HG03039 (cell line): ENCODE measurements around the gene FCGR2B.
"Not testable (repeated sequence)": the region's sequence is repeated elsewhere in the genome, so short reads cannot be mapped to it uniquely, and the experiment has no call there.

Experiments
- ATAC-seq: cut with Tn5 transposase; IDR thresholded peaks from one replicate; pipeline ENCODE4 v1.9.1; 2021; ENCODE audit warnings: mild to moderate bottlenecking, moderate library complexity; ENCODE audit not compliant: unreplicated experiment

FCGR2B gene

GRCh38 chr1:161662684-161663339 is at the start of gene FCGR2B:
TSS of gene FCGR2B (plus strand) at chr1:161663143. CDS start at chr1:161663242, 99 bp downstream.
- ATAC-seq = peak; percentile 68

GRCh38 chr1:161616417-161616816 is 46.5 kb upstream of the FCGR2B start:
- ATAC-seq = not testable (repeated sequence)

- ATAC-seq = not testable (repeated sequence)
Observed at GRCh38 chr1:161618517-161618916, 44.4 kb upstream of the FCGR2B start.

- ATAC-seq = not testable (repeated sequence)
Observed at GRCh38 chr1:161620399-161620798, 42.5 kb upstream of the FCGR2B start.

GRCh38 chr1:161621181-161622000 is 41.6 kb upstream of the FCGR2B start:
- not testable (repeated sequence) for ATAC-seq

GRCh38 chr1:161622054-161622453 is 40.9 kb upstream of the FCGR2B start:
- ATAC-seq = not testable (repeated sequence)

- ATAC-seq = not testable (repeated sequence)
Observed at GRCh38 chr1:161623401-161624051, 39.4 kb upstream of the FCGR2B start.

- ATAC-seq = not testable (repeated sequence)
Observed at GRCh38 chr1:161624605-161625004, 38.3 kb upstream of the FCGR2B start.

GRCh38 chr1:161626445-161627146 is 36.3 kb upstream of the FCGR2B start:
- not testable (repeated sequence) for ATAC-seq

- not testable (repeated sequence) for ATAC-seq
Observed at GRCh38 chr1:161630128-161630742, 32.7 kb upstream of the FCGR2B start.

GRCh38 chr1:161631076-161631475 is 31.9 kb upstream of the FCGR2B start, which contains the start of gene FCGR3B:
TSS of gene FCGR3B (minus strand) at chr1:161631176. CDS start at chr1:161631094, 82 bp downstream.
- no peak for ATAC-seq

GRCh38 chr1:161634993-161635392 is 27.9 kb upstream of the FCGR2B start:
- ATAC-seq = not testable (repeated sequence)

- not testable (repeated sequence) for ATAC-seq
Observed at GRCh38 chr1:161636189-161636782, 26.7 kb upstream of the FCGR2B start.

- ATAC-seq = not testable (repeated sequence)
Observed at GRCh38 chr1:161636976-161637375, 26.0 kb upstream of the FCGR2B start.

- ATAC-seq = not testable (repeated sequence)
Observed at GRCh38 chr1:161638251-161638993, 24.5 kb upstream of the FCGR2B start.

GRCh38 chr1:161639203-161639602 is 23.7 kb upstream of the FCGR2B start:
- not testable (repeated sequence) for ATAC-seq

GRCh38 chr1:161642697-161643096 is 20.2 kb upstream of the FCGR2B start:
- ATAC-seq = not testable (repeated sequence)

- ATAC-seq = not testable (repeated sequence)
Observed at GRCh38 chr1:161643481-161644208, 19.3 kb upstream of the FCGR2B start.
